Measurements from ENCODE around the gene ATN1.

ATN1 gene

DNA sequence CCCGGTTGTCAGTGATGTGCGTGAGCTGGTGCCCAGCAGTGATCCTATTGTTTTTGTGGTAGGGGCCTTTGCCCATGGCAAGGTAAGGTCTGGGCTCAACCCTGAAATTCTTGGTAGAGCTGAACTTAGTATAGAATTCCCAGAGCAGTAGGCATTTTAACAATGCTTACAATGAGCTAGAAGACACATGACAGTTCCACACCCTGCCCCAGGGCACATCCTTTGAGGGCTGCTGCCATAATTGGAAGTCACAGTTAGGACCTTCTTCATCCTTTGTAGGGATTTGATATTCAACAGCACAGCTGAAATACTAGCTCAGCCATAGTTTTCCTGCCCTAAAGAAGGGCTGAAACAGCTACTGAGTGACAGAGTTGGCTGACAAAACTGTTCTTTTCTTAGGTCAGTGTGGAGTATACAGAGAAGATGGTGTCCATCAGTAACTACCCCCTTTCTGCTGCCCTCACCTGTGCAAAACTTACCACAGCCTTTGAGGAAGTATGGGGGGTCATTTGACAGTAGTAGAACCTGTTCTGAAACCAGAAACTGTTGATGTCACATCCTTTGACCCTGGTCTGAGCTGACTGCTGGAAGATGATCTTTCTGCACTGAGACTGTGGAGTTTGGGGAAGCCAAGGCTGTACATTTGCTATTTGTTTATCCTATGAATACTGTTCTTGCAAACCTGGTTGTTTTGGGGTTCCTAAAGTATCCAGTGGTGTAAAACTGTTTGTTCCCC, 47.7 kb downstream of the ATN1 start:
- DNase-seq (ENCODE audit: low read depth, low spot score): no peak

GRCh38 chr12:6977653-6978052, 49.9 kb downstream of the ATN1 start:
- no peak for DNase-seq (ENCODE audit: low read depth, low spot score)

GRCh38 chr12:6978188-6978587, 50.4 kb downstream of the ATN1 start:
- DNase-seq (ENCODE audit: low read depth, low spot score): no peak

DNA sequence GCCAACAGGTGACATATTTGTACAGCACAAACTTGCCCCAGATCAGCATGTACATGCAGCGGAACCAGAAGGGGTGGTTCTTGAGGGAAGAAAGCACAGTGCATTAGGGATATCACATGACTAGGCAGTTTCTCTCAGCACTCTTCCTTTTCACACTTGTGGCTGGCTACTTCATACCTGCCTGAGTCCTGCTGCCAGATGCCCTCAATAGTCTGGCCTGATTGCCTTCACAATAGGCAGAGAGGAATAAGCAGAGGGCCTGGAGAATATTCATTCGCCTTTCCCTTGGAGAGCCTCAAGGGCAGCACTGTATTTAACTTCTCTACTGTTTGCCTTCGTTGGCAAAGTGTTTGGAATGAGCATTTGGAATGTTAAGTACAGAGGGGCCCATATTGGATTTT, 50.9 kb downstream of the ATN1 start:
- DNase-seq (ENCODE audit: low read depth, low spot score): no peak

GRCh38 chr12:6979021-6979420, 51.3 kb downstream of the ATN1 start:
- no peak for DNase-seq (ENCODE audit: low read depth, low spot score)

DNA sequence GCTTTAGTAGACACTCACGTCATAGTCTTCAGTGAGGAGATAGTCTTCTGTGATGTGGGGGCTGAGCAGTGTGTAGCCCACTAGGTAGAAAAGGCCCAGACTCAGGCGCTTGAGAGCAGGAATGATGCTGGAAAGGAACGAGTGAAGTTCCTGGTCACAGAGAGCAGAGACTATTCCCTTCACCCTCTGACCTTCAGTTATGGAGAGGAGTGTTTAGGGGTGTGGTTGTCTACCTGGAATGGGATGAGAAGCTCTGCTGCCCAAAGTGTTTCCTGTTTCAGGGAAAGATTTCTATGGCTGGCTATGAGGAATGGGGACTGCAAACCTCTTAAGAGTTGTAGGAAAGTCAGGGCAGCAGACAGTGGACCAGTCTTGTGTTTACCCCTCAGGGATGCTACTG, 51.7 kb downstream of the ATN1 start:
- no peak for DNase-seq (ENCODE audit: low read depth, low spot score)

DNA sequence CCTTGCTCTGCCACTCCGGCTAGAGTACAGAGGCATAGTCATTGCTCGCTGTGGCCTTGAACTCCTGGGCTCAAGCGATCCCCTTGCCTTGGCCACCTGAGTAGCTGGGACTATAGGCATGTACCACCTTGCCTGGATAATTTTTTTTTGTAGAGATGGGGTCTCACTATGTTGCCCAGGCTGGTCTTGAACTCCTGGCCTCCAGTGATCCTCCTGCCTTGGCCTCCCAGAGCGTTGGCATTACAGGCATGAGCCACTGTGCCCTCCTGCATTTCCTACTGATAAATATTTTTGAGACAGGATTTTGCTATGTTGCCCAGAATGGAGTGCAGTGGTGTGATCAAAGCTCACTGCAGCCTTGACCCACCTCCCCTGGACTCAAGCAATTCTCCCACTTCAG, 52.3 kb downstream of the ATN1 start:
- DNase-seq (ENCODE audit: low read depth, low spot score): no peak

GRCh38 chr12:6980740-6981139, 53.0 kb downstream of the ATN1 start:
- DNase-seq (ENCODE audit: low read depth, low spot score): no peak

DNA sequence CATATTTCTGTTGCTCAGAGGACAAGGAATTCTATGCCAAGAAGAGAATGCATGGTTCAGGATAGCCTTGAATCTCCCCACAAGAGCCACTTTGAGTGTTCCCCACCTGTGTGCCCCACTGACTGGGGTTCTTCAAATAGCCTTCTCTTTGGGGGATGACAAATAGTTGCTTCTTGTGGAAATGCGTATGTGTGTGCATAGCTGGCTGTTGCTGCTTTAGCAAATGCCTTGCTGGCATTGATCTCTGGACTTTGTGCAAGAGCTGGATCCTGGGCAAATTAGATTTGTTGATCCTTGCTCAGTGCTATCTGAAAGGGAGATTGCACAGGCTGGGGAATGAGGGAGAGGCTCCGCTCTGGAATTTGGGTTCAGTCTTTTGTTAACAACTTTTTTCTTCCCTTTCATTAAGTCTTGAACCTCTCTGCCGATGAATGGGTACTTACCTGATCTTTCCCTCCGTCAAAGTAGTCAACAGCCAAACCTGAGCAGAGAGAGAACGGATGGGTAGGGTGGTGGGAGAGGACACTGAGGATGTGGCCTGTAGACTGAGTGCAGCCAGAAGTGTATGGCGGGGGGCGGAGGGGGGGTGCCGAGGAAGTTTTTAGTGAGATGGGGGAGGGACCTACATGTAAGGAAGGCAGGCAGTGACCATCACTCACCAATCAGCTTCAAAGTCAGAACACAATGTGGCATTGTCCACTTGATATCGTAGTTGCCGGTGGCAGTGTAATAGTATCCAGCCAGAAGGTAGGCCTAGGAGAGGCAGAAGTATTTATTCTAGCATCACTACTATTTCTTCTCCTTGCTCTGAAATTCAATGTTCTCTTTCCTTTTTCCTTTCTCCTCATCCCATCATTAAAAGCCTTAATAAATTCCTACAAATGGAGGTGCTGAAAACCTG, 53.6 kb downstream of the ATN1 start:
- DNase-seq (ENCODE audit: low read depth, low spot score): no peak

- DNase-seq (ENCODE audit: low read depth, low spot score): no peak
Observed at GRCh38 chr12:6982532-6982931, 54.8 kb downstream of the ATN1 start.

DNA sequence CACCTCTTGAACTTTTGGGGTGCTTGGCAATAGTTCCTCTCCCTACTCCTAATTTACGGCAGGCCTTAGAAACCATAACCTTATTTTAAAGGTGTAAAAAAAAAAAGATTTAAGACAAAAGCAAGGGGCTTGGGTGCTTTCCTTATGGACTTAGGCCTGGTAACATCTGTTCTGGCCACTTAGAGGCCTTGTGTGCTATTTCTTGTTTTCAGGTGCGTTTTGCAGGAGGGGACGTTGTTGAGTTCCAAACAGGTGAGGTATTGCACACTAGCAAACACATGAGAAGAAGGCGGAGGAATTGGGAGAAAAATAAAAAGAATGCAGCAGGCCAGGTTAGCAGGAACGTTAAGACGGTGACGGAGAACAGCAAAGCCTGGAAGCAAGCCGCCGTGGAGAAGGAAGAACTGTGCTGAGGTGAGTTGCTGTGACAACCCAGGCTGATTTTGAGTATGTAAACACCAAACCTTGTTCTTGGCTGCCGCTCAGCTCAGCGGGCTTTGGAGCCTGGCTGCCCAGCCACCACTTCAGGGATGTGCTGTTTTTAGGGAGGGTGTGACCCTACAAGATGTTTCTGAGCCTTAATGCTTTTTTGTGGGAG, 60.3 kb downstream of the ATN1 start:
- no peak for DNase-seq (ENCODE audit: low read depth, low spot score)
